HG02623 (cell line): Measurements from ENCODE around the gene KATNAL1.
A peak's percentile ranks its signal among the peaks of the same experiment; 100 is the strongest.

Experiments used
- ATAC-seq: cut with Tn5 transposase; IDR thresholded peaks from one replicate; pipeline ENCODE4 v1.9.1; 2021; ENCODE audit warnings: moderate library complexity; ENCODE audit not compliant: unreplicated experiment

The KATNAL1 gene

DNA sequence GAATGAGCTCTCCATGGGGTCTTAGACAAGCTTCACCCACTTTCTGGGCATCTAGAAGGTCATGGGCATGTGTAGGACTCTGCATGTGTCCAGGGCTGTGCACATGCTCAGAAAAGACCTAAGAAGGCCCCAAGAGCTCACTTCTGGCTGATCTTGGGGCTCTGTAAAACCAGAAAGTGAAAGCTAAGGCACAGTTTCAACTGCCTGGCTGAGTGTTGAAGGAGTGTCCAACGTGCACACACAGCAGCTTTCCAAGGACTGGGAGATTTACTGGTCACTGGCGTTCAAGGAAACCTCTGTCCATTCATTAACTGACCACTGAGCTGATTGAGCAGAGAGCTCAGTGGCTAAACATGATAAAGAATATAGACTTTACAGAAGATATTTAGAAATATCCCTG, 137.9 kb downstream of the KATNAL1 start:
- ATAC-seq = no peak

DNA sequence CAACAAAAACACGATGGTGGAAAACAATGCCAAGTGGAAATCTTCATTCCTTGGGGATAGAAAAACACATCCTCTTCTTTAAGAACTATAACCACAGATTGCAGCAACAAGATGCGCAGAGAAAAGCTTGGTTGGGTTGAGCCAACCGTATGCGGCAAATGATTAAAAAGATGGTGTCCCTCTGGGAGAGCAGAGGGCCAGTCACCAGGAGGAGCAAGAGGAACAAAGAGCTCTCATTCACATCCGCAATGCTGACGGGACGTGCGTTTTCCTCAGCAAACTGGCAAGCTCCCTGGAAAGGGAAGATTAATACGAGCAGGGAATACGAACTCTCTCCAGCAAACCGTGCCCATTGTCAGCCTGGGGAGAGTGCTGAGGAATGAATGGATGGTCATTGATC, 141.6 kb downstream of the KATNAL1 start:
- no peak for ATAC-seq

DNA sequence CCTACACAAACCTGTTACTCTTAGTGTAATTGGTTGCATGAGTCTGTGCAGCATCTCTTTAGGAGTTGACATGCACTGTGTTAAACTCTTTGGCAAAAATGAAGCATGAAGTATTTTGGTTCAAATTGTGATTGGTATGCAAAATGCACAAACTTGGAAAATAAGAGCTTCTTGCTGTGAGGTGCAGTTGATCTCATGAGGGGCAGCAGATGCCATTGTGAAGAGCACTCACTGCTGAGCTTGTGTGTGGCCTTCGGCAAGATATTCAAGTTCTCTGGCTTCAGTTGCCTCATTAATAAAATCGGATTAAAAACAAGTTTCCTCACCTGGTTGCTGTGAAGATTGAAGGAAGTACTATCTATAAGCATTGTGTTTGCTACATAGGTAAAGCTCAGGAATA, 142.3 kb downstream of the KATNAL1 start:
- no peak for ATAC-seq

GRCh38 chr13:30164146-30164545, 143.2 kb downstream of the KATNAL1 start:
- no peak for ATAC-seq

DNA sequence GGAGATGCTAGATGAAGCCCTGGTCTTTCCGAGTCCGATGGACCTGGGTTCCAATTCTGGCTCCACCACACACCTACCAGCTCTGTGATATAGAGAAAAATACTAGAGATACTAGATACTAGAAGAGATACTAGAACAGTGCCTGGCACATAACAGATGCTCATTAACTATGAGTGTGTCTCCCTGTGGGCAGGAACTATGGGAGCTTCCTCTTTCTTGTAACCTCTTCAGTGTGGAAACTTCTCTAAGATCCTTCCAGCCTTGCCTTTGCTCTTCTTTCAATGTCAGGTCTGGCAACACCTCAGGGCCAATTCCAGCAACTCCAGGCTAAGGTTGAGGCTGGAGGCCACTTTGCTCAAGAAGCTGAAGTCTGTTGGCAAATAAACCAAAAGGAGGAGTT, 143.9 kb downstream of the KATNAL1 start:
- ATAC-seq = no peak

DNA sequence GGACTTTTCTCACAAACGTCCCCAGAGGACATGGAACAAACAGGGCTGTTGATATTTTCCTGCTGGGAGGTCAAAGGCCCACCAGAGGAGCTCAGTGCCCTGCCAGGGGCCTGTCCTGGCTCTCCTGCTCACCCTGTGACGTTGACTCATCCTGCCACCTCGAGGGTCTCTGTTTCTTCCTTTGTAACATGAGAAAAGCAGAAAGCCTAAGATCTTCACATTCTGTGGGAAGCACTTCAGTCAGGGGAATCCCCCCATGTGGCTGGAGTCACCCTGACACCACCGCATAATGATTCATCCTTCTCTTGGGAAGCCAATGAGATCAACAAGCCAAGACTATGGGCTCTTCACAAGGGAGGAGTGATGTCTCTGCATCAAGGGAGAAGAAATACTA, 147.9 kb downstream of the KATNAL1 start:
- ATAC-seq = no peak

DNA sequence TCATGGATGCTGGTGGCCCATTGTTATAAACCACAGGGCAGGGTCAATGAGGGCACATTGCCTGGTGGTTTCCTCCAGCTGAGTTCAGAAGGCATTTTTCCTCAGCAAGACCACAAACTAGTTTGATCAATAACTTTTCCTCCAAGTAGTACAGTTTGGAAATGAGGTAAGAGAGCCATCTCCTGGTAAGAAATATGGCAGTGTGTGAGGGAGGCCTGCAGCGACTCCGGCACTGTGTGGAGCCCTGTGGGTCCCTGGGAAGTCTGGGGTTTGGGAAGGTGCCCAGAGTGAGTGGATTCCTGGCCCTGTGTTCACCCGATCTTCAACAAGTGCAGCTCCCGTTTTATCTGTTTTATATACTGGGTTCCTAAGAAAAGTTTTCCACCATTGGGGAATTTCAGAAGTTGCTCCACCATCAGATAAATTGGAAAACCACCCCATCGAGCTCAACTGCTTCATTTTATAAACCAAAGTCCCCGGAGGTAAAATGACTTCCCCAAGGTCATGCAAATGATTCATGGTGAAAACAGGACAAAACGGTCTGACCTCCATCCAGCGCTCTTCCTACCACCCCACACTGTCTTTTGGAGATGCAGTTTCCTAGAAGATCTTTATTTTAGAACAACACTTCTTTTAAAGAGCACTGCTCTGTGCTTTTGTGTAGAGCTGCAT, 148.4 kb downstream of the KATNAL1 start:
- ATAC-seq = no peak

- ATAC-seq = peak; percentile 43
These were observed 149.7 kb downstream of the KATNAL1 start for GRCh38 chr13:30157616-30157993.

GRCh38 chr13:30156826-30157615, 150.3 kb downstream of the KATNAL1 start:
- peak; percentile 12 for ATAC-seq

GRCh38 chr13:30156270-30156669, 151.1 kb downstream of the KATNAL1 start:
- no peak for ATAC-seq

- ATAC-seq = no peak
These were observed 152.4 kb downstream of the KATNAL1 start for GRCh38 chr13:30154931-30155330.

DNA sequence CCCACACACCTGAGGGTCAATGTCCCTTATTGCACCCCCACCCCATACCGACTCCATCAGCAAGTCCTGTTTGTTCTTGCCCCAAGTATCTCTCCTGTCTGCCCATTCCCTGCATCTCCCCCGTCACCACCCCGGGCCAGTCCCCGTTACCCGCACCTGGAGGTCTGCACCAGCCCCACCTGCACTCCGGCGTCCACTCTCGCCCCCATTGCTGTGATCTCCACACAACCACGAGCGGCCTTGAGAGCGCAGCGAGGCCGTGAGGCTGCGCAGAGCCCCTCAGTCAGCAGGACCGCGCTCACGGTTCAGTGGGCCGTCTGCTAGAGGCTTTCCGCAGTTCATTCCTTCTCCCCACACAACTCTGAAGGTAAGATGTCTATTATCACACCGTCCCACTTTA, 152.8 kb downstream of the KATNAL1 start:
- no peak for ATAC-seq

DNA sequence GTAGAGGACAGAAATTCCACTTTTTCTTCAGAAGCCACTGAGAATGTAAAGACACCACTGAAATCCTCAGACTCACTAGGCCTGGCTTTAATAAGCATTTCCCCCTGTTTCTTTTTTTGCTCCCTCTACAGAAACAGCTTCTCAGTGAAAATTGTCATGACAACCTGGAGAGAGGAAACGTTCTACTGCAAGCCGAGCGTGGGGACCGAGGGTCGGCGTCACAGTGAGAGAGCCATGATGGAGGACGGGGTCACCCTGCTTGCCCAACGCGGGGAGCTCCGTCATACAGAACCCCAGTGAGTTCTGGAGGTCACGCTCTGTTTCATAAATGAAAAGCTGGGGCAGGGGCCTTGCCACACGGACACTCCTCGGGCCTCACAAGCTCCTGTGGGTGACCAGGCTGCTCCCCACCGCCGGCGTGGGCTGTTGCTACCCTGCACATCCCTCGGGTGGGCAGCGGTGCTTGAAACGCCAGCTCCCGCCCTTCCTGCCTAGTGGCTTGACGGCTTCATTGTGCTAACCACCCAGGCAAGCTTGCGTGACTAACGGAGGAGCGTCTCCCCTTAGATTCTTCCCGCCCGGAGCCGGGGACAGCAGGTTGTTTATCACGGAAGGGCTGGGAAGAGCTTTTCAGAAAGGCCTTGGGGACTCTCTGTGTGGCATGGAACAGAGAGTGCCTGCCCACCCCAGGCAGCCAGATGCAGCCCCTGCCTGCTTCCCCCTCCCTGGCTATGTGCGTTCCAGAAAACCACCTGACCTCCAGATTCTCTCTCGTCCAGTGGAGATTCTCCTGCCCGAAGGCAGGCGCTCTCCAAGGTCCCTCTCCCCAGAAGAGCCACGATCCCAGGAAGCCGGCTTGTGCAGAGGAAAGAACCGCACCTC, 153.6 kb downstream of the KATNAL1 start:
- ATAC-seq = no peak
